Measurements from ENCODE around the gene CHD9.
"Not testable (repeated sequence)": the region's sequence is repeated elsewhere in the genome, so short reads cannot be mapped to it uniquely, and the experiment has no call there.

The CHD9 gene

DNA sequence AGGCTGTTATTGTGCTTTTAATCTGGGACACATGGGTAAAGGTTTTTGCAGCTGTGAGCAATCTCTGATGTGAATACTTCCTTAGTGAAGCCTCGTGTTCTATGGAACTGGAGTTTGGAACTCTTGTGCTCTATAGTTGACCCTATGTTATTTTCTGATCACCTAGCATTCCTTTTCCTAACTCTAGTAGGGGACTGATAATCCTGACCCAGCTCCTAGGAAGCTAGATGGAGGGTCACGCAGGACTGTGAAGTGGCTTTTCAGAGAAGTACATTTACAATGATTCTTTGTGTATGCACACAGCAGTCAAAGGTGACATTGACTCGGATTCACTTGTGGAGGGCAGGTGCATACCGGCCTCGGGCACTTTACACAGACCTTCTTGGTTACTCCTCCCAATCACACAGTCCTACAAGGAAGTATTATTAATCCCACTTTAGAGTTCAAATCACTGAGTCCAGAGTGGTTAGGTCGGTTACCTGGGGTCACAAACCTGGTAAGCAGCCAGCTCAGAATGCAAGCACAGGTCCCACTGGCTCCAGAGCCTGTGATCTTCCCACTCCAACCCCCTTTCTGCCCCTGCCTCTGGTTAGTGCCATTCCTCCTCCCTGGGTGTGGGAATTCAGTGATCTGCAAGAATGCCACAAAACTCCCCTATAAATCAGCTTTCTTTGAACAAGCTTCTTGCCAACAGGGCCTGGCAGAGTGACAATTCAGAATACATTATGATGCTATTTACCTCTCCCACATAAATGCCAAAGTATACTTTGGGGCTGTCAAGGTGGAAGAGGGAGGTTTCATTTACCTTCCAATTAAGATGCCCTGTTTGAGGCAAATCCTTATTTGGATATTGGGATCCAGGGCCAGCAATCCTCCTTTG, 9.2 kb upstream of the CHD9 start:
- DNase-seq (ENCODE audit: low read depth in 2 of 2) = no peak

DNA sequence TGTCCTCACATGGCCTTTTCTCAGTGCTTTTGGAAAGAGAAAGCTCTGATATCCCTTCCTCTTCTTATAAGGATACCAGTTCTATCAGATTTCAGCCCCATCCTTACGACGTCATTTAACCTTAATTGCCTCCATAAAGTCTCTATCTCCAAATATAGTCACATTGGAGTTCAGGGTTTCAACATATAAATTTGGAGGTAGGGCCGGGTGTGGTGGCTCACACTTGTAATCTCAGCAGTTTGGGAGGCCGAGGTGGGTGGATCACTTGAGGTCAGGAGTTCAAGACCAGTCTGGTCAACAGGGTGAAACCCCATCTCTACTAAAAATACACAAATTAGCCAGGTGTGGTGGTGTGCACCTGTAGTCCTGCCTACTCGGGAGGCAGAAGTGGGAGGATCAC, 7.3 kb upstream of the CHD9 start:
- DNase-seq (ENCODE audit: low read depth in 2 of 2) = not testable (repeated sequence)

DNA sequence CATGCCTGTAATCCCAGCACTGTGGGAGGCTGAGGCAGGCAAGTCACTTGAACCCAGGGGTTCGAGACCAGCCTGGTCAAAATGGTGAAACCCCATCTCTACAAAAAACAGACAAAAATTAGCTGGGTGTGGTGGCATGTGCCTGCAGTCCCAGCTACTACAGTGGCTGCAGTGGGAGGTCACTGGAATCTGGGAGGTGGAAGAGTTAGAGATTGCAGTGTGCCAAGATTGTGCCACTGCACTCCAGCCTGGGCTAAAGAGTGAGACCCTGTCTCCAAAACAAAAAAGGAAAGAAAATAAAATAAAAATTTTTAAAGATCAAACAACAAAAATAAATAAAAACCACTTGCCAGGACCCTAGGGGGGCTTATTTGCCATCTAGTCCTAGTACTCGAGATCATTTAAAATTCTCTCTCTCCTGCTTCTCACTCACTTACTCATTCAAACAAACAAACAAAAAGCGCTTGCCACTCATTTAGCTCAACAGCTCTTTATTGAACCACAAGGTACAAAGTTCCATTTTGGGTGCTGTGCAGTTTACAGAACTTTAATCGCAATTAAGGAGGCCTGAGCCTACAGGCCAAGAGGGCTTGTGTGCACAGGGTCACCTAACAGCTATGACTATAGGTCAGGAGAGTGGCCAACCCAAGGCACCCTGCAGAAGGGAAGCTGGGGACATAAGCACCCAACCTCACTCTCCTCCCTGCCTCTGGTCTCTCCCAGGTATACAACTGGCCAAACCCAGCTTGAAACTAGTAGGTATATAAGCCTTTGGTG, 6.5 kb upstream of the CHD9 start:
- no peak for DNase-seq (ENCODE audit: low read depth in 2 of 2)

DNA sequence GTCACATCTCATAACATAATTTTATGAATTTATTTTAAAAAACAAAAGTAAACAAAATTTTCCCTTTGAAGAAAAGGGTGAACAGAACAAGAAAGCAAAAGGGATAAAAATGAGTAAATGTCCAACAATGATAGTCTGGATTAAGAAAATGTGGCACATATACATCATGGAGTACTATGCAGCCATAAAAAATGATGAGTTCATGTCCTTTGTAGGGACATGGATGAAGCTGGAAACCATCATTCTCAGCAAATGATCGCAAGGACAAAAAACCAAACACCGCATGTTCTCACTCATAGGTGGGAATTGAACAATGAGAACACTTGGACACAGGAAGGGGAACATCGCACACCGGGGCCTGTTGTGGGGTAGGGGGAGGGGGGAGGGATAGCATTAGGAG, 3.5 kb upstream of the CHD9 start:
- DNase-seq (ENCODE audit: low read depth in 2 of 2) = not testable (repeated sequence)

DNA sequence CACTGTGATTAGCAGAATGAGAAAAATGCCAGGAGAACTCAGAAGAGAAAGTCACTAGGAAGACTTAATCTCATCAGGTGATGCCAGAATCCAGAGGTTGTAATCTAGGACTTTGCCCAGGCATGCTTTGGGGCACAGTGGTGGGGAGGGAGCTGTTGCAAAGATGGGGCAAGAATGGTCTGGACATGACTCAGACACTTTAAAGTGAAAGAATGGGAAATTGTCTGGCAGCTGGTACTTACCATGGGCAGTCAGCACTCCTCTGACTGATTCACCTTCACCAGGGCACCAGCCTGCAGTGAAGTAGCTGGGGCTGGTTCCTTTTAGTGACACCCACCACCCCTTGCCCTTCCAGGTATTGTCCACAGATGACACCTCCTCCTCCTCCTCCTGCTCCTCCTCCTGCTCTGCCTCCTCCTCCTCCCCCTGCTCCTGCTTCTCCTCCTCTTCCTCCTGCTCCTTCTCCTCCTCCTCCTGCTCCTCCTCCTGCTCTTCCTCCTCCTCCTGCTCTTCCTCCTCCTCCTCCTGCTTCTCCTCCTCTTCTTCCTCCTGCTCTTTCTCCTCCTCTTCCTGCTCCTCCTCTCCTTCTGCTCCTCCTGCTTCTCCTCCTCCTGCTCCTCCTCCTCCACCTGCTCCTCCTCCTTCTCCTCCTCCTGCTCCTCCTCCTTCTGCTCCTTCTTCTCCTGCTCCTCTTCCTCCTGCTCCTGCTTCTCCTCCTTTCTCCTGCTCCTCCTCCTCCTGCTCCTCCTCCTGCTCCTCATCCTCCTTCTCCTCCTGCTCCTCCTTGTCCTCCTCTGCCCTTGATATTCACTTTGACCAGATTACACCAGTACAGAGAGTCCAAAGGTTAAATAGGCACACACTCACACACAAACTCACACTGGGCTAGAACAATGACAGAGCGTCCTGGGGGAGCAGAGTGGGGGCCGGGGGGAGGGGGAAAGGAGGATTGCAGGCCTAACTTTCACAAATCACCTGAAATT, 2.0 kb upstream of the CHD9 start, which contains the start of gene CHD9NB:
CHD9NB (minus strand) TSS at position 379 of the 983 bp plus-strand sequence. CDS start 8,739 bp downstream, outside the sequence.
- DNase-seq (ENCODE audit: low read depth in 2 of 2) = no peak

DNA sequence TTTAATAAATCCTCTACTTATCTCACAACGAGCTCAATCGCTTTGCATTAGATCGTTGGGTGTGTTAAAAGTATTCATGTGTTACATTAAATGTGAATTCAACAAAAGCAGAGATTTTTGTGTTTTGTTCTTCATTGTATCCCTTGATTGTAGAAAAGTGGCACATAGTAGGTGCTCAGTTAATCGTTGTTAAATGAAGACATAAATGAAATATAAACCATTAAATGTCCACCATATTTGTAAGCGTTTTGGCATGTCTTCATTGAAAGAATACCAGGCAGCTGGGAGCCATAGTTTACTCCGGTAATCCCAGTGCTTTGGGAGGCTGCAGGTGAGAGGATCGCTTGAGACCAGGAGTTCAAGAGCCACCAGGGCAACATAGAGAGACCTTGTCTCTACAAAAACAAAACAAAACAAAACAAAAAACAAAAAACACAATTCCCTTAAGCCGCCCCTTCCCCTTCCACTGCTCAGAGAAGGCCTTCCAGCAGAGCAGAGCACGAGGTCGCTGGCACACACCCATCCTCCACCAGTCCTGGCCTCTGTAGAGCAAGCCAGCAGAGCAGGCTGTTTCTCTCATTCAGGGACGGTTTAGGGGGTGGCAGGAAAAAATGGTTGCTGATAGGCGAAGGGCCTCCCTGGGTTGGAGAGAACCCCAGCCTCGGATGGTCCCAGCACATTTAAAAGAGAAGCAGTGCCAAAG, 673 bp upstream of the CHD9 start:
- no peak for DNase-seq (ENCODE audit: low read depth in 2 of 2)

DNA sequence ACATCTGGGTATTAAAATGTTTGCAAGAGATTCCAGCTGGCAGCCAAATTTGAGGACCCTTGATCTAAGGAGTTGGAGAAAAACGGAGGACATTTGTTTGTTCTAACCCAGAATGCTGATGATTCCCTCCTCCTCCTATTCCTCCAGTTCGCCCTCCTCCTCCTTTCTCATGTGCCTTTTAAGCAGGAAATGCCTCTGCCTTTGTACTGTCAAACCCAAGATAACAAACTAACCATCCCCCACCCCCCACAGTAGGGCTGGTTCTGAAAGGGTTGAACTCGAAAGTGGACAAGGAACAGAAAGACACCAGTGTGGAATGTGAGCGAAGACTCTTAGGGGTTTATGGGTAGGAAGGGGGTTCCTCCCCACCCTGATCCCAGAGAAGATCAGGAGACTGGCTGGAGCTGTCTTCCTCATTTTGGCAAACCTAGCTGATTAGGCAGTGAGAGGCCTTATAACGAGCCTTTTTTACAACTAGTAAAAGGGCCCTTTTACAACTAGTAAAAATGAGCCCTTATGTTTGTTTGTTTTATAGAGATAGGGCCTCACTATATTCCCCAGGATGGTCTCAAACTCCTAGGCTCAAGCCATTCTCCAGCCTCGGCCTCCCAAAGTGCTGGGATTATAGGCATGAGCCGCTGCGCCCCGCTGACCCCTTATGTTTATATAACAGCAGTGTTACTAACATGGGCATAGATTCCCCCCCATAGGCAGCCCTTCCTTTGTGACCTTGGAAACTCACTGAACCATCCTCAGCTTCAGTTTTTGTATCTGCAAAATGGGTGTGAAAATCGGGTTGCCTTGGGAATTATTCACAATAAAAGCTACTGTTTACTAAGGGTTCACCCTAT, 975 bp downstream of the CHD9 start:
- no peak for DNase-seq (ENCODE audit: low read depth in 2 of 2)

DNA sequence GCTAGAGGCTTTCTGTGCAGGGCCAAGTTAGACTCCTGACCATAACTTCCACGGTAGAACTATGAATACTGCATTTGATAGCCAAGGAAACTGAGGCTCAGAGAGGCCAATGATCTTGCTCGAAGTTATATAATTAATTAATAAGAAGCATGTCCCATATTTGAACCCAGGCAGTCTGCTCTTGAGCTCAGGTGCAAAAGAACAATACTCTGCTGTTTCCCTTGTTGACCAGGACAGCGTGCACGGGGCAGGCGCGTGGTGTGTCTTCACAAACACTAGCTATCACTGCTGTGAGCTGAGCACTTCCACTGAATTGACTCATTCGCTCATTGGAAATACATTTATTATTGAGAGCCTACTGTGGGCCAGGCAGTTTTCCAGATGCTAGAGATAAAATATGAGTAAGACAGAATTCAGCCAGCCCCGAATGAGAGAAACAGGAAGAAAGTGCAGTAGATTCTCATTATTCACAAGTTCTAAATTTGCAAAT, 1.6 kb downstream of the CHD9 start:
- DNase-seq (ENCODE audit: low read depth in 2 of 2) = no peak

DNA sequence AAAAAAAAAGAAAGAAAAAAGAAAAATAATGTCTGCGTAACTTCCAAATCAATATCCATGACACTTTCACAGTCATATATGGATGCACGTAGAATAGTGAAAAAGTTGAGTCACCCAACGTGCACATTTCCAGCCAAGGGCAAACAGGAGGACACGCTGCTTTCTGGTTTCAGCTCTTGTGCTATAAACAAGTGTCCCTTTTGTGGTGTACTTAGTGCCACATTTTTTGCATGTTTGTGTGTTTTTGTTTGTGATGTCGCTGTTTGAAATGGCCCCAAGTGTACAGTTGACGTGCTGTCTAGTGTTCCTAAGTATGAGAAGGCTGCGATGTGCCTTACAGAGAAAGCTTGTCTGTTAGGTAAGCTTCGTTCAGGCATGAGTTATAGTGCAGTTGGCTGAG, 2.9 kb downstream of the CHD9 start:
- DNase-seq (ENCODE audit: low read depth in 2 of 2) = no peak

DNA sequence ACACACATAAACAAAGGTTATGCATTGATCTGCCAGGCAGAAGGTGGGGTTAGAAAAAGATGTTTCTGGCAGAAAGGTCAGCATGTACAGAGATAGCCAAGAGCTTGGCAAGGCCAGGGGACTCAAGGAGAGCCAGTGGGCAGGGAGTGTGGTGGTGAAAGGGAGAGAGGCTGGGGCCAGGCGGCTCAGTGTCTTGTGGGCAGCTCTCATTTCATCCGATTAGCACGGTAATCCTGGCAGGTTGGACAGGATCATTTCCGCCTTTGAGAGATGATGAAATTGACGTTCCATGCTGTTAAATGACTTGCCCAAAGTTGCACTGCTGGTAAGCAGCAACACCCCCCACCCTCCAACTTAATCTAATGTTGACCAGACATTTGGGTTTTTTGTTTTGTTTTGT, 3.6 kb downstream of the CHD9 start:
- no peak for DNase-seq (ENCODE audit: low read depth in 2 of 2)

DNA sequence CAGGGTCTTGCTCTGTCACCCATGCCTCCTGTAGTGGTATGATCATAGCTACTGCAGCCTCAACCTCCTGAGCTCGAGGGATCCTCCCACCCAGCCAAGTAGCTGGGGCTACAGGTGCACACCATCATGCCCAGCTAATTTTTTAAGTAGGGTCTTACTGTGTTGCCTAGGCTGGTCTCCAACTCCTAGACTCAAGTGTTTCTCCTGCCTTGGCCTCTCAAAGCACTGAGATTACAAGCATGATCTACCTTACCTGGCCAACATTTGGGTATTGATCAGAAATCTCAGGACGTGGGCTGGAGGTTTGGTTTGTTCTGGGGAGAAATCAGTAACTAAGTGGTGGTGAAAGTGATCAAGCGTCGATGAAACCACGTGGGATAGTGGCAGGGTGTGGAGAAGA, 4.1 kb downstream of the CHD9 start:
- DNase-seq (ENCODE audit: low read depth in 2 of 2) = no peak

DNA sequence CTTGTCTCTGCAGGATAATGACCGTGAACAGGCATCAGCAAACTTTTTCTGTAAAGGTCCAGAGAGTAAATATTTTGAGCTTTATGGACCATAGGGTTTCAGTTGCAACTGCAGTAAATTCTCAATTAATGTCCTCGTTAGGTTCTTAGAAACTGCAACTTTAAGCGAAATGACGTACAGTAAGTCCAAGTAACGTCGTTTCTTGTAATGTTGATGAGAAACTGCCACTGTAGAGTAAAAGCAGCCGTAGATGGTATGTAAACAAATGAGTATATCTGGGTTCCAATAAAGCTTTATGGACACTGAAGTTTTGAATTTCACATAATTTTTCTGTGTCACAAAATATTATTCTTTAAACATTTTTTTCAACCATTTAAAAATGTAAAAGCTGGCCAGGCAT, 4.9 kb downstream of the CHD9 start:
- DNase-seq (ENCODE audit: low read depth in 2 of 2) = no peak

DNA sequence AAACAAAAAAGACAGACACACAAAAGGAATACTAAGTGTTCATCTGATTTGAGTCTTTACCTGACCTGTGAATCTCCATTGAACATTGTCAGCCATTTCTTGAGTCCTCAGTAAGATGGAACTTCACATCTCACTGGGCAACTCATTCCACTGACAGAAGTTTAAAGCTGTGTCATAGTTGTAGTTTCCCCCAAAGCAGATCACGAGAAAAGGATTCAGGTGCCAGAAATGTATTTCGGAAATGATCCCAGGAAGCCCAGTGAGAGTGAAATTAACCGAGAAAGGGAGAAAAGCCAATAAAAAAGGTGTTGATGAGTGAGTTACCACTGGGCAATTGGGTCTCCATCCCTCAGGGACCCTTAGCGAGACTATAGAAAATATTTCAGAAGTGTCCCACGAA, 6.5 kb downstream of the CHD9 start:
- DNase-seq (ENCODE audit: low read depth in 2 of 2) = no peak

DNA sequence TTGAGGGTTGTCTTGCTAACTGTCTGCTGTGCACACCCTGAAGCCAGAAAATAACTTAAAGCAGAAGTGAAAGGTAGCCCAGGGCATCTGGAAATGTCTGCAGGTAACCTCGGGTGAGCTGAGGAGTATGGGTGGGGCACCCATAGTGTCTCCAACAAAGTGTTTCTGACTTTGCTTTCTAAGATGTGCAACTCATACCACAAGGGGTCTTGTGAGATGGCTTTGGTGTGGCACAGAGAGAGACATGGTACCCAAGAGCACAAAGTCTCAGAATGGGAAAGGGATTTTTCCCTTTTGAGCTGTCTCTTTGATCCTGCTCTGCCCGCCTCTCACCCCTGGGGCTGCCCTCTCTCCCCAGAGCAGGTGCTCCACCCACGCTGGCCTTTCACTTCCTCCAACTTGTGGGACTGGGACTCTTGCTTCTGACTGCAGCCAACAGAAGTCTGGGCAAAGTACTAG, 6.9 kb downstream of the CHD9 start:
- DNase-seq (ENCODE audit: low read depth in 2 of 2) = peak; percentile 19 to 21

DNA sequence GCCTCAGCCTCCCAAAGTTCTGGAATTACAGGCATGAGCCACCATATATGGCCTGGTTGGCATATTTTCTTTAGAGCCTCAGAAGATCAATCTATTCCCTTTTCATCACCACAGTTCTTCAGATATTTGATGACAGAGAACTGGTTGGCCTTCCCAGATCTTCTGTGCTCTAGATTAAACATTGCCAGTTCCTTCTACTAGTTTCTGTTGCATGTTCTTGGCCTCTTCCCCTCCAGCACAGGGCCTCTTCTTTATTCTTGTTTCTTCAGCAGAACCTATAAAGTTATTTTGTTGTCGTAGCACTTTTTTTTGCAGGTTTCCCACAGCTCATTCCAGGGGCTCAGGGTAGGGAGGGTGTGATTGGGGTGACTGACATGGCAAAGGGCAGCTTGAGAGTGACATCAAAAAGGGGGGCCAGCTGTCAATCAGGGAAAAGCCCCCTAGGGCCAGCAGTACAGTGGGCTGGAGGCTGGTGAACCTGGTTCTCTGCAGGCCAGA, 9.3 kb downstream of the CHD9 start:
- DNase-seq (ENCODE audit: low read depth in 2 of 2) = no peak

DNA sequence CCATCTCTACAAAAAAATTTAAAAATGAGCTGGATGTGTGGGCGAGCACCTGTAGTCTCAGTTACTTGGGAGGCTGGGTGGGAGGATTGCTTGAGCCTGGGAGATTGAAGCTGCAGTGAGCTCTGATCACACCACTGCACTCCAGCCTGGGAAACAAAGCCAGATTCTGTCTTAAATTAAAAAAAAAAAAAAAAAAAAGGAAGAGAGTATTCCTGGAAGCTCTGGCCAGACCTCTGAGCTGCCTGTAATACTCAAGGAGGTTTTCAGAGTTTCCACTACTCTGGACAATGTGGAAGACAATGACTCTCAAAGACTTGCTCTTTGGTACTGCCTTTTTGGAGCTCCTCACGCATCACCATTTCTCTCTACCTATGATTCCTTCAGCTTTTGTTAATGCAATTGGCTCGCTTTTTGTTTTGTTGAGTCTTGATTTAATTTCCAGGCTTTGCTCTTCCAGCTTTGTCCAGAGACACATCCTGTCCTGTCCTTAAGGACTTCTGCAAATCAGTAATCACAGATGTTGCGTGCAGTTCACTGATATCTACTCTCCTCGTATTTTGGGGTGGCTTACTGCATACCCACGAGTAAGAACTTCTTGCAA, 10.8 kb downstream of the CHD9 start:
- DNase-seq (ENCODE audit: low read depth in 2 of 2) = no peak

DNA sequence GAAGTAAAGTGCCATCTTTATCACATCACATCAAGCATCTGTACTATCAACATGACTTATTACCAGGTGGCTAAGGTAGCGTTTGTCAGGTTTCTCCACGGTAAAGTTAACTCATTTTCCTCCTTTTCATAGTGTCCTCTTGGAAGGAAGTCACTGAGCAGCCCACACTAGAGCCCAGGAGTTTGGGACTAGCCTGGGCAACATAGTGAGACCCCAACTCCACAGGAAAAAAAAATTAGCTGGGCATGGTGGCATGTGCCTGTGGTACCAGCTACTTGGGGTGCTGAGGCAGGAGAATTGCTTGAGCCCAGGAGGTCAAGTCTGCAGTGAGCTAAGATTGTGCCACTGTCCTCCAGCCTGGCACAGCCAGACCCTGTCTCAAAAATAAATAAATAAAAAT, 12.9 kb downstream of the CHD9 start:
- DNase-seq (ENCODE audit: low read depth in 2 of 2) = no peak

DNA sequence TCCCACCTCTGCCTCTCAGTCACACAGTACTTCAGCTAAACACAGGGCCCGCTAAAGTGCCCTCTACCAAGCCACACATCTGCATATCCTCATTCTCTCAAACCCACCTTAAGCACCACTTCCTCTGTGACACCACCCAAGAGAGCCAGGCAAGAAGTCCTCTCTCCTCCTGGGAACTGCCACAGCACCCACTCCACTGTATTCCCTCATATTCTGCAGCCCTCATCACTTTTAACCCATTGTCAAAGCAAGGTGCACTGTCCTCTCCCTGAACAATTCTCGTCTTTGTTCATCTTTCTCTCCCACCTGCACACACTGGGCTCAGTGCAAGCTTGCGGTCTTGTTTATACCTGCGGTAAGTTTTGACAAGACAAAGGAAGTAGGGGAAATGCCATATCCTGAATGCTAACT, 13.6 kb downstream of the CHD9 start:
- no peak for DNase-seq (ENCODE audit: low read depth in 2 of 2)

DNA sequence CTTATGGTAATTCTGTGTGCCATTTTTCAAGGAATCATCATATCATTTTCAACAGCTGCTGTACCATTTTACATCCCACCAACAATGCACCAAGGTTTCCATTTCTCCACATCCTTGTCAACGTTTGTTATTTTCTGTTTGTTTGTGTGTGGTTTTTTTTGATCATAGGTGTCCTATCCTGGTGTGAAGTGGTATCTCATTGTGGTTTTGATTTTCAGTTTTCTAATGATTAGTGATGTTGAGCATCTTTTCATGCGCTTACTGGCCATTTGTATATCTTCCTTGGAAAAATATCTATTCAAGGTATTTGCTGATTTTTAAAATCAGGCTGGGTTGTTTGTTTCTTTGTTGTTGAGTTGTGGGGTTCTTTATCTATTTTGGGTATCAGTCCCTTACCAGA, 15.0 kb downstream of the CHD9 start:
- no peak for DNase-seq (ENCODE audit: low read depth in 2 of 2)

Measured in stimulated activated CD4-positive, alpha-beta T cell treated with anti-CD3 and anti-CD28 coated beads, Interleukin-15, amount 100 ng/mL, for 48 hours (primary cell).